GM21619 (cell line): Measurements from ENCODE around the gene SIRPG.
"Not testable (repeated sequence)": the region's sequence is repeated elsewhere in the genome, so short reads cannot be mapped to it uniquely, and the experiment has no call there.

Experiments
- ATAC-seq: cut with Tn5 transposase; IDR thresholded peaks from one replicate; pipeline ENCODE4 v1.9.1; 2021; ENCODE audit not compliant: unreplicated experiment

SIRPG gene

GRCh38 chr20:1608678-1609347, 48.8 kb downstream of the SIRPG start:
- not testable (repeated sequence) for ATAC-seq

- no peak for ATAC-seq
These were observed 56.8 kb downstream of the SIRPG start for GRCh38 chr20:1600736-1601135.

DNA sequence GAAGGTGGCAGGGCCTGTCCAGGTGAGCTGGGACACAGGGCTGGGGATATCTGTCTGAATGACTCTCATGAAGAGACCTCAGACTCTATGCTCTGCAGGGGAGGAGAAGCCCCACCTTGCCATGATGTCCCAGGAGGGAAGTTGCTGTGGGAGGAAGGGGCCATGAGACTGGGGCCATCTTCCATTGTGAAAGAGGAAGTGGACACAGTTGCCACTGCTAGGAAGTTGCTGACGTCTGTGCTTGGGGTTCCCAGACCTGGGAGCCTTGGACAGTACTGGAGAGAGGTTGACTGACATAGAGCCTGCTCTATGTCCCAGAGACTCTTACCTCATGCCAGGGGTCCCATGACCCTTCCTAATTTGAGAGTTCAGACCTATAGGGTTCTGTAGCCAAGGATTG, 62.2 kb downstream of the SIRPG start:
- ATAC-seq = no peak

DNA sequence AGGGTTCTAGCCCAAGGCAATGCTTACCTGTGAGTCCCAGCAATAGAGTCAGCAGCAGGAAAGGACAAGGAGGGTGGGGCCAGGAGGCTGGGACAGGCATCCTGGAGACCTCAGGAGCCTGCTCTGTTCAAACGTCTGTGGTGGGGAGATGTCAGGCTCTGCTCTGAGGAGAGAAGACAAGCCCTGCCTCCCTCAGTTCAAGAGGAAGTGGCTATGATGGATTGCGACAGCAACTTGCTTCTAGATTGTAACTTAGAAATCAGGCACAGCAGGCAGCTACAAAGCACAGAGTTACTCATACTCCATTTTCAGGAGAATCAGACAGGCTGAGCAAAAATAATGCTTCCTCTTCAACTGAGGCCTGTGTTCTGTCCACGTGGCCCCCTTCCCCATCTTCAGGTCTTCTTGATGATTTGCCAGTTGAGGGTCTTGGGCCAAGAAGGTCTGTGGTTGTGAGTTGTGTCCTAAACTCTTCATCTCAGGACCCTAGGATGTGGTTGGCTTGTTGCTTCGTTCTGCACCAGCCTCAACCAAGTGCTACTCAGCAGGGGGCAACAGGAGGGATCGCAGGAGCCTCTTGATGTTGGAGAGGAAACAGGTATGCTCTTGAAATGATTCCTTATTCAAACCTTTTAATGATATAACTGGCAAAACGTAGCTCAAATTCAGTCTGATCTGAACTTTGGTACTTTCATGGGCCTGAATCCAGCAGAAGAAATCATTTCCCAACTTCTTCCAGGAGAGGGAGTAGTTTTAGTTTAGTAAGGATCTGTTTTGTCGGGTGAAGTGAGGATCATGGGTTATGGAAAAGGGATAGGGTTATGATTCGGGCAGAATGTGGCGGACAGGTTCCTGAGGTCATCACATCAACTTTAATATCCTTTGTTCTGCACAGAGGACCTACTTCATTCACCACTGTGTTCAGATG, 68.8 kb downstream of the SIRPG start:
- ATAC-seq = no peak

DNA sequence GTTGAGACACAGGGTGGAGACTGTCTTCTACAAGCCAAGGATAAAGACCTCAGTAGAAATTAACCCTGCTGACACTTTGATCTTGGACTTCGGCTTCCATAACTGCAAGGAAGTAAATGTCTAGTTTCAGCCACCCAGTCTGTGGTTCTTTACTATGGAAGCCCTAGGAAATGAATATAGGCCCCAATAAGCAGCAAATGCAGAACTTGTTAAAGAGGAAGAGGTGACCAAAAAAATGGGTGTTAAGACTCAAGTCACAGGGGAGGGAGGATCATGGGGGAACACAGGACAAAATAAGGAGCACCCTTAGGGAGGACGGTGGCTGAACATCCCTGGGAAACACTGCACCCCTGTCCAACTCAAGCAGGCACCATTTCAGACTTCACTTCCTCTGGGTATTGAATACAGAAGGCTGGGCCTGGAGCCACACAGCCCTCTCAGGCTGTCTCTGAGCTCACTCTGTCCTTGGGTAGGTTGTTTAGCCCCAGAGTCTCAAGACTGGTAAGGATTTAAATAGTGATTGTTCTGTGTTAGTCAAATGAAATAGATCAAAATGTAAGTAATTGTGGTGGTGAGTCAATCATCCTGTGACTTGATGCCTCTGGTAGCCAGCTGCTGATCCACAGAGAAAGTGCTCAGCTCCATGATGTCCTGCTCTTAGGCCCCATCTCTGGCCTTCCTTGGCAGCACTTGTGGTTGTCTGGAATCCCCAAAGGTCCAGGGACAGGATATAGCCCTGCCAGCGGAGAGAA, 69.6 kb downstream of the SIRPG start:
- no peak for ATAC-seq

DNA sequence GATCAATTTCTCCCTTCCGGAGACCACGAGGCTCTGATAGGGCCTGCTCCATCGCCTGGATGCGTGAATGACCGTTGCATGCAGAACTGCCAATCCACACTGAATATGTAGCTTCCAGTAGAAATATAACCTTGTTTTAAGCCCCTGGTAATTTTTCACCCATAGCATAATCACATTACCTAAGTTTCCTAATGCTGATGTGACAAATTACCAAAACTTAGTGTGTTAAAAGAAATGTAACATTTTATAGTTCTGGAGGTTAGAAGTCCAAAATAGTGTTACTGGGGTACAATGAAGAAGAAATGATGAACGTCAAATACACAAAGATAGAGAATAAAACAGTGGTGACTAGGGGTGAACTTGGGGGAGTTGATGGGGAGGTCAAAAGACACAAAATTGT, 78.1 kb downstream of the SIRPG start:
- ATAC-seq = no peak
